Stimulated activated CD8-positive, alpha-beta memory T cell treated with anti-CD3 and anti-CD28 coated beads, Interleukin-4, amount 100 ng/mL, for 1 hour (primary cell): ENCODE data around the gene NOL6.
"Not testable (repeated sequence)": the region's sequence is repeated elsewhere in the genome, so short reads cannot be mapped to it uniquely, and the experiment has no call there.

Source experiments
- DNase-seq, 2 donors: peaks; one replicate each; pipeline ENCODE4 v3.0.0-alpha.2; 2020; ENCODE audit warnings: low read depth in 2 of 2, low spot score in 1 of 2

The NOL6 gene

GRCh38 chr9:33473643-33474352 lies at the start of gene NOL6:
Gene NOL6, minus strand, starts transcription at chr9:33473924. Its CDS starts 82 bp downstream, at chr9:33473842.
- DNase-seq: peak; percentile 94 to 96

- DNase-seq: not testable (repeated sequence)
These were observed 48.1 kb upstream of the NOL6 start for GRCh38 chr9:33521861-33522260.

GRCh38 chr9:33517934-33518577 lies 44.3 kb upstream of the NOL6 start:
- DNase-seq: not testable (repeated sequence)

GRCh38 chr9:33517373-33517772 lies 43.6 kb upstream of the NOL6 start:
- no peak for DNase-seq

GRCh38 chr9:33516397-33516796 lies 42.7 kb upstream of the NOL6 start:
- not testable (repeated sequence) for DNase-seq

GRCh38 chr9:33515342-33515995 lies 41.7 kb upstream of the NOL6 start:
- DNase-seq: not testable (repeated sequence)

GRCh38 chr9:33512535-33512934 lies 38.8 kb upstream of the NOL6 start:
- DNase-seq: not testable (repeated sequence)

- DNase-seq: not testable (repeated sequence)
These were observed 37.4 kb upstream of the NOL6 start for GRCh38 chr9:33511184-33511517.

- no peak for DNase-seq
These were observed 36.8 kb upstream of the NOL6 start for GRCh38 chr9:33510262-33511183.

- DNase-seq: no peak
These were observed 33.1 kb upstream of the NOL6 start for GRCh38 chr9:33506626-33507370.

GRCh38 chr9:33498387-33498786 lies 24.7 kb upstream of the NOL6 start:
- DNase-seq: no peak

GRCh38 chr9:33493819-33494218 lies 20.1 kb upstream of the NOL6 start:
- not testable (repeated sequence) for DNase-seq

GRCh38 chr9:33489066-33489465 lies 15.3 kb upstream of the NOL6 start:
- DNase-seq: no peak

GRCh38 chr9:33485312-33485711 lies 11.6 kb upstream of the NOL6 start:
- not testable (repeated sequence) for DNase-seq

GRCh38 chr9:33480976-33481375 lies 7.3 kb upstream of the NOL6 start:
- no peak for DNase-seq

- no peak for DNase-seq
These were observed 6.4 kb upstream of the NOL6 start for GRCh38 chr9:33480106-33480505.

- DNase-seq: no peak
These were observed 2.8 kb upstream of the NOL6 start for GRCh38 chr9:33476503-33476902.

GRCh38 chr9:33475357-33475756 lies 1.6 kb upstream of the NOL6 start:
- DNase-seq: no peak

GRCh38 chr9:33472881-33473615 lies 676 bp downstream of the NOL6 start:
- no peak for DNase-seq
